GM23338 (cell line): ENCODE data around the gene SLC39A7. TPM values are rescaled to one million over a fixed set of nuclear protein-coding genes. Genes with fewer than 3 reads are reported as not detected.

ENCODE experiments used
- ATAC-seq: fragments of 200-7000 bp; cut with Tn5 transposase; 3 replicates; pipeline ENCODE4 v1.9.1; 2020
- DNase-seq: peaks from one replicate; pipeline ENCODE4 v3.0.0-alpha.2; 2015; ENCODE audit warnings: low spot score
- H2AFZ ChIP-seq: fragments of 200-600 bp; sonication (generic); 2 replicates; pipeline ENCODE4 v1.8.0; 2016; ENCODE audit warnings: antibody characterized with exemption, mild to moderate bottlenecking, moderate library complexity
- H3F3A ChIP-seq: fragments of 200-600 bp; sonication (generic); replicated peaks from 2 replicates; pipeline ENCODE4 v1.8.0; 2017; ENCODE audit warnings: antibody characterized with exemption, mixed run types, low read depth
- H3K27ac ChIP-seq: fragments of 200-600 bp; sonication (generic); 2 replicates; pipeline ENCODE4 v1.6.1; 2016; ENCODE audit warnings: low read depth
- H3K27me3 ChIP-seq: fragments of 200-600 bp; sonication (generic); 2 replicates; pipeline ENCODE4 v1.8.0; 2016; ENCODE audit warnings: mild to moderate bottlenecking, mixed run types, moderate library complexity; ENCODE audit not compliant: insufficient read depth
- H3K36me3 ChIP-seq: fragments of 200-600 bp; sonication (generic); 2 replicates; pipeline ENCODE4 v1.8.0; 2016; ENCODE audit warnings: mild to moderate bottlenecking; ENCODE audit not compliant: insufficient read depth
- H3K4me1 ChIP-seq: fragments of 200-600 bp; sonication (generic); 2 replicates; pipeline ENCODE4 v1.8.0; 2016; ENCODE audit warnings: mild to moderate bottlenecking, moderate library complexity; ENCODE audit not compliant: insufficient read depth
- H3K4me2 ChIP-seq: fragments of 200-600 bp; sonication (generic); 2 replicates; pipeline ENCODE4 v1.7.1; 2017; ENCODE audit warnings: mixed run types
- H3K4me3 ChIP-seq: fragments of 200-600 bp; sonication (generic); 2 replicates; pipeline ENCODE4 v1.6.1; 2016; ENCODE audit warnings: mixed run types
- H3K79me2 ChIP-seq: fragments of 200-600 bp; sonication (generic); replicated peaks from 2 replicates; pipeline ENCODE4 v1.8.0; 2017; ENCODE audit warnings: mild to moderate bottlenecking; ENCODE audit not compliant: insufficient read depth
- H3K9me2 ChIP-seq: fragments of 200-600 bp; sonication (generic); 2 replicates; pipeline ENCODE4 v1.8.0; 2017; ENCODE audit not compliant: insufficient read depth
- H4K20me1 ChIP-seq: fragments of 200-600 bp; sonication (generic); replicated peaks from 2 replicates; pipeline ENCODE4 v1.8.0; 2017; ENCODE audit warnings: mild to moderate bottlenecking; ENCODE audit not compliant: insufficient read depth
- H3K27ac Mint-ChIP-seq: 2 replicates; pipeline ENCODE4 v1.8.0; 2020; ENCODE audit warnings: inconsistent platforms, mild to moderate bottlenecking, moderate library complexity, mixed read lengths
- H3K27me3 Mint-ChIP-seq: 3 replicates; pipeline ENCODE4 v1.8.0; 2022; ENCODE audit warnings: low read depth, mild to moderate bottlenecking, moderate library complexity, mixed read lengths, inconsistent platforms; ENCODE audit not compliant: insufficient read depth, poor library complexity
- H3K36me3 Mint-ChIP-seq: 3 replicates; pipeline ENCODE4 v1.8.0; 2021; ENCODE audit warnings: low read depth, mild to moderate bottlenecking, inconsistent platforms, moderate library complexity, mixed read lengths
- H3K4me1 Mint-ChIP-seq: 3 replicates; pipeline ENCODE4 v1.8.0; 2020; ENCODE audit warnings: mild to moderate bottlenecking, inconsistent platforms, mixed read lengths
- H3K4me3 Mint-ChIP-seq: 3 replicates; pipeline ENCODE4 v1.8.0; 2021; ENCODE audit warnings: moderate library complexity, mild to moderate bottlenecking, inconsistent platforms, mixed read lengths
- H3K9me3 Mint-ChIP-seq: 3 replicates; pipeline ENCODE4 v1.8.0; 2020; ENCODE audit warnings: moderate library complexity, mild to moderate bottlenecking, inconsistent platforms, mixed read lengths
- ETS1 ChIP-seq: IDR thresholded peaks from 2 replicates; pipeline ENCODE4 v1.6.1; 2016; ENCODE audit warnings: antibody characterized with exemption
- JUNB ChIP-seq: IDR thresholded peaks from one replicate; pipeline ENCODE4 v1.6.1; 2016; ENCODE audit warnings: antibody characterized with exemption; ENCODE audit not compliant: unreplicated experiment
- ZNF114 ChIP-seq: fragments of 250-450 bp; sonication (Bioruptor Pico); IDR thresholded peaks from 2 replicates; pipeline ENCODE4 v1.5.0; 2020; ENCODE audit warnings: mild to moderate bottlenecking, moderate library complexity
- polyA plus RNA-seq: library from polyadenylated mRNA; unstranded; fragments of >200 nt; fragmentation: Nextera tagmentation; extraction: Ambion mirVana; gene quantifications from 2 replicates; pipeline ENCODE4 v1.2.1, GENCODE V29; 2016
- total RNA-seq: library from RNA; depleted of rRNA; stranded (reverse); fragments of >200 nt; shearing (Covaris generic); gene quantifications from 2 replicates; pipeline ENCODE4 v1.2.3, GENCODE V29; 2014
- TF ChIP-seq, protein P1 (sequence below), 2 experiments: fragments of 200-600 bp in 1 of 2; sonication (generic) in 1 of 2; conservative IDR thresholded peaks; 2 replicates each; pipeline versions ENCODE4 v1.5.1 to v1.6.1; 2016 to 2017; ENCODE audit warnings: antibody characterized with exemption in 2 of 2, low read depth in 2 of 2, mild to moderate bottlenecking in 2 of 2, moderate library complexity in 1 of 2

SLC39A7 gene
- total and polyA plus RNA-seq, 2 experiments from 2014 or later: 9.0 to 75.9 TPM

DNA sequence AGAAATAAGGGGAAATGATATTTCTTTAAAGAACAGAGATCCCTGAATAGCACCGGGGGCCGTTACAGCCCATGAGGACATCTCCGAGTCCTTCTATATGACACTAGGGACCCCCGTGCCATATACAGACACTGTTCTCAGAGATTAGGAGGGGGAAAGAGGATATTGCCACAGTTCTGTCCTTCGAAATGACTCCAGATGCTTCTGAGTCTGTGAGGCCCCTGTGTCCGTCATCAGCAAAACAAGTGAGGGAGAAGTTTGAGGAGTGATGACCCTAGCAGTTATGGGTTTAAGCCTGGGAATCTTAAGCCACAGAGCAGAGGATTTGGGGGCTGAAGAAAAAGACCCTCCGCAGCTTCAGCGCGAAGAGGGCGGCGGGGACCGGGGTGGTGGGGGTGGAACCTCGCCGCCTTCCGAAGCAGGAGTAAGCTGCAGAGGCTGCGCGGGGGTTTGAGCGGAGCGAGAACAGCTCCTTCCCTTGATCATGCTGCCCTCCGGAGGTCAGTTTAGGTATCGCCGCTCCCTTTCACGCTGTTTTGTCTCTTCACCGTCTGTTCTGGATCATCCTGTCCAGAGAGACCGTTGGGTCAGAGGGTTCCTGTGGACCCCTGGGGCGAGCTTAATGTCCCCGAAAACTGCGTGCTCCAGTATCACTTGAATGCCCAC is 47.4 kb downstream of the SLC39A7 start:
- H3K36me3 Mint-ChIP-seq: peaks cover 19% of the 10 kb centered on the region
- H3K4me1 ChIP-seq: peaks cover 12% of the 10 kb centered on the region
- H3K27ac Mint-ChIP-seq: no peak overlapping the region
- peak overlapping the region; percentile 82 for H3K4me3 Mint-ChIP-seq
- no peaks in the 10 kb centered on the region for H3K36me3 ChIP-seq
- peak; percentile 97 for DNase-seq
- H3K27me3 Mint-ChIP-seq: peaks cover 15% of the 10 kb centered on the region
- H3K79me2 ChIP-seq: no peaks in the 10 kb centered on the region
- H3K4me3 ChIP-seq: peak overlapping the region; percentile 63
- peaks cover 19% of the 10 kb centered on the region for H3K4me1 Mint-ChIP-seq
- peaks cover 39% of the 10 kb centered on the region for H3K27me3 ChIP-seq
- H3K9me3 Mint-ChIP-seq: no peaks in the 10 kb centered on the region
- ATAC-seq: peak; percentile 67
- H3K9me2 ChIP-seq: no peaks in the 10 kb centered on the region
- peaks cover 10% of the 10 kb centered on the region; the same call in 1 of the 2 replicates for H3F3A ChIP-seq
- TF ChIP-seq ZNF114 (no peak), JUNB (no peak)
- TF ChIP-seq, protein P1, sequence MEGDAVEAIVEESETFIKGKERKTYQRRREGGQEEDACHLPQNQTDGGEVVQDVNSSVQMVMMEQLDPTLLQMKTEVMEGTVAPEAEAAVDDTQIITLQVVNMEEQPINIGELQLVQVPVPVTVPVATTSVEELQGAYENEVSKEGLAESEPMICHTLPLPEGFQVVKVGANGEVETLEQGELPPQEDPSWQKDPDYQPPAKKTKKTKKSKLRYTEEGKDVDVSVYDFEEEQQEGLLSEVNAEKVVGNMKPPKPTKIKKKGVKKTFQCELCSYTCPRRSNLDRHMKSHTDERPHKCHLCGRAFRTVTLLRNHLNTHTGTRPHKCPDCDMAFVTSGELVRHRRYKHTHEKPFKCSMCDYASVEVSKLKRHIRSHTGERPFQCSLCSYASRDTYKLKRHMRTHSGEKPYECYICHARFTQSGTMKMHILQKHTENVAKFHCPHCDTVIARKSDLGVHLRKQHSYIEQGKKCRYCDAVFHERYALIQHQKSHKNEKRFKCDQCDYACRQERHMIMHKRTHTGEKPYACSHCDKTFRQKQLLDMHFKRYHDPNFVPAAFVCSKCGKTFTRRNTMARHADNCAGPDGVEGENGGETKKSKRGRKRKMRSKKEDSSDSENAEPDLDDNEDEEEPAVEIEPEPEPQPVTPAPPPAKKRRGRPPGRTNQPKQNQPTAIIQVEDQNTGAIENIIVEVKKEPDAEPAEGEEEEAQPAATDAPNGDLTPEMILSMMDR (conservative IDR thresholded peaks at IDR 0.05; ENCODE audit: low read depth in 2 of 2): peak; percentile 67 to 95
- H4K20me1 ChIP-seq: no peaks in the 10 kb centered on the region
- H2AFZ ChIP-seq: peak overlapping the region; percentile 100
- H3K4me2 ChIP-seq: peak overlapping the region; percentile 90
- H3K27ac ChIP-seq: no peak overlapping the region

DNA sequence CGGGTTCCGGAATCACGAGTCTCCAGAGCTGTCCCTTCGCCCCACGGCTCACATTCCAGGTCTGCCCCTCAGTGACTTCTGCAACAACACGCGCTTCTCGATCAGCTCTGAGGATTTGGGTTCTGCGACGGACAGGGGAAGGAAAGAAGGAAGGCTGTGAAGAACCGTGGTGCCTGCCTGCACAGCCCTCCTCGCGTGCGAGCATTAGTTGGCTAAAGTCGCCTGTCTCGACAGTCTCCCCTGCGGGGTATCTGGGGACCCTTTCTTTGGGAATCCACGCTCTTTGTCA is 47.9 kb downstream of the SLC39A7 start:
- DNase-seq (no peak), ATAC-seq (peak; percentile 2)
- peaks cover 10% of the 10 kb centered on the region; the same call in 1 of the 2 replicates for H3F3A ChIP-seq
- H3K4me1 ChIP-seq: peaks cover 12% of the 10 kb centered on the region
- H3K36me3 Mint-ChIP-seq: peaks cover 19% of the 10 kb centered on the region
- peaks cover 35% of the 10 kb centered on the region for H3K27me3 ChIP-seq
- peak overlapping the region; percentile 82 for H3K4me3 Mint-ChIP-seq
- H3K27ac Mint-ChIP-seq: no peak overlapping the region
- peak overlapping the region; percentile 63 for H3K4me3 ChIP-seq
- H3K9me3 Mint-ChIP-seq: no peaks in the 10 kb centered on the region
- H3K79me2 ChIP-seq: no peaks in the 10 kb centered on the region
- no peaks in the 10 kb centered on the region for H4K20me1 ChIP-seq
- H3K27ac ChIP-seq: no peak overlapping the region
- peaks cover 19% of the 10 kb centered on the region for H3K4me1 Mint-ChIP-seq
- TF ChIP-seq ETS1: no peak
- TF ChIP-seq, protein P1 (conservative IDR thresholded peaks at IDR 0.05; ENCODE audit: low read depth in 2 of 2): peak in 1 of 2 experiments; percentile 15; a peak in 1 of 4 replicates
- peaks cover 15% of the 10 kb centered on the region for H3K27me3 Mint-ChIP-seq
- no peaks in the 10 kb centered on the region for H3K36me3 ChIP-seq
- no peaks in the 10 kb centered on the region for H3K9me2 ChIP-seq
- H3K4me2 ChIP-seq: peak overlapping the region; percentile 90
- H2AFZ ChIP-seq: peak overlapping the region; percentile 60; the same call in 1 of the 2 replicates
